ENCODE results near the gene LIM2. TPM values are rescaled to one million over a fixed set of nuclear protein-coding genes. Genes with fewer than 3 reads are reported as not detected.

Gene LIM2
- total RNA-seq, 2 experiments from 2014 or later, result 0.36 to 0.64 TPM

DNA sequence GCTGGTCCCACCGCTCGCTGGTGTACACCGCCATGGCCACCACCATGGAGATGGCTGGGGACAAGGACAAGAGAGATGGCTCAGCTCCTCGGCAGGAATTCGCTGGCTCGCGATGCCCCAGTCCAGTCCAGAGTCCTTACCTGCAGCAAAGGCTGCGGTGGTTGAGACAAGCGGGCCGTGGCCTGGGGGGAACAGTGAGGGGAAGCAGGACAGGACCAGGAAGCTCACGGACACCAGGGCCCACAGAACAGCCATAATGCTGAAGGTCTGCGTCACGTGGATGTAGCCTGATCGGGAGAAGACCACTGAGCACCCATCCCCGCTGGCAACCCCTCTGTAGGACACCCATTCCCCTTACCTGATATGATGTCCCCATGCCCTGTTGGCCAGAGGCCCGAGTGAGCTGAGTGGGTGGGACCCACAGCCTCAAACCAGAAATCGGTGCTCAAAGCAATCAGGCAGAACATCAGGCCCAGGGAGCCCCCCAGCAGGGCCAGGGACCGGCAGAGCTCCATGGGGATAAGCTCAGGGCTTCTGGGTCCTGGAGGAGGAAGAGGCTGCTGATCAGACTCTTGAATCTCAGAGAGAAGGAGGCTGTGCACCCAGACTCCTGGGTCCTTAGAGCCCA, 15.6 kb downstream of the LIM2 start:
- CTCF ChIA-PET, result interaction anchor here (0.9 to 2.7 kb wide), 5 partner anchors 9 to 289 kb away, joined by 3 to 9 read pairs (median 4); no protein-coding TSS in a partner anchor
- H3K4me1 Mint-ChIP-seq (ENCODE audit: low read depth), result peaks cover 71% of the 10 kb centered on the region
- peak overlapping the region; percentile 95 for H3K27ac Mint-ChIP-seq
- POLR2A ChIA-PET, result interaction anchor here (1.7 to 2.1 kb wide), 2 partner anchors 22 to 69 kb away, joined by 5 to 27 read pairs; no protein-coding TSS in a partner anchor
- H3K4me3 Mint-ChIP-seq, result peak overlapping the region; percentile 76
- intact Hi-C loops (cut with micrococcal nuclease), result no loop called here
- H3K27me3 Mint-ChIP-seq, result no peaks in the 10 kb centered on the region
- no peak for DNase-seq
- peaks cover 14% of the 10 kb centered on the region for H3K36me3 Mint-ChIP-seq
- H3K9me3 Mint-ChIP-seq, result no peaks in the 10 kb centered on the region

DNA sequence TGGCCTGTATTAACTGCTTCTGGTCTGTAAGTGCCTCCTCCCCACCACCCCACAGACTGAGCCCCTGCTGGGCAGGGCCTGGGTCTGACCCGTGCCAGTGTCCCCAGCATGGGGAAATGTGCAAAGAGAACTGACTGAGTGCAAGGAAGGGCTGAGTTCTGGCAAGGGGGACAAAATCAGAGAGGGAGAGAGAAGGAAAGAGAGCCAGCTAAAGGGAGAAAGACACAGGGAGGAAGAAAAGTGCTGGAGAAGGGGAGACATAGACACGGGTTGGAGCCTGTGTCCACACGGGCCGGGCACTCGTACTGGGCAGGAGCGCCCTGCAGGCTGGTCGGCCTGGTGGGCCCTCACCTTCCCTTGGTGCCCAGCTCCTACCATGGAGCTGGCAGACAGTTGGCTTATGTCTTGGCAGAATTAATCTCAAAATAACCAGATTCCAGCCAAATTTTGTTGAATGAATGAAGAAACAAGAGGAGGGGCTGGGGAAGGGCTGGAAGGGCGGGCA, 16.5 kb downstream of the LIM2 start:
- peaks cover 63% of the 10 kb centered on the region for H3K4me1 Mint-ChIP-seq (ENCODE audit: low read depth)
- H3K27ac Mint-ChIP-seq, result peak overlapping the region; percentile 95
- ChIA-PET CTCF (interaction anchor here (1.1 to 2.7 kb wide), 3 partner anchors 10 to 48 kb away, joined by 3 to 9 read pairs (median 5); no protein-coding TSS in a partner anchor), POLR2A (interaction anchor here (1.6 to 2.1 kb wide), 3 partner anchors 23 to 70 kb away, joined by 5 to 27 read pairs (median 6); no protein-coding TSS in a partner anchor)
- no peak for DNase-seq
- H3K36me3 Mint-ChIP-seq, result peaks cover 20% of the 10 kb centered on the region
- no peaks in the 10 kb centered on the region for H3K27me3 Mint-ChIP-seq
- intact Hi-C loops (cut with micrococcal nuclease), result no loop called here
- H3K4me3 Mint-ChIP-seq, result peak overlapping the region; percentile 76
- no peaks in the 10 kb centered on the region for H3K9me3 Mint-ChIP-seq

DNA sequence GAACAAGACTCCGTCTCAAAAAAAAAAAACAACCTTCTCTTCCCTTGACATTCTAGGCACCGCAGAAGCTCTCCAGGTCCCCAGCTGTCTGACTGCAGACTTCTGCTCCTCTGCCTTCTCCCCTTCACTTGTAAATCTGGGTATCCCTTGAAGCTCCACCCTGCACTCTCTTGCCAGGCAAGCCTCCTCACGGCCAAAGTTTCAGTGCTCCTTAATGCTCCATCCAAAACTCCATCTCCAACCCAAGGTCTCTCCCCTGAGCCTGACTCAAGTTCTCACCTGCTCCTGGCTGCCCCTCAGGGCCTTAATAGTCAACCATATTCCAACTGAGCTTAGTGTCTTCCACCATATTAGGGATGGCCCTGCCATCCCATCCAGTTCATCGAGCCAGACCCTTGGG, 17.5 kb downstream of the LIM2 start:
- peaks cover 58% of the 10 kb centered on the region for H3K4me1 Mint-ChIP-seq (ENCODE audit: low read depth)
- intact Hi-C loops (cut with micrococcal nuclease), result no loop called here
- peaks cover 21% of the 10 kb centered on the region for H3K36me3 Mint-ChIP-seq
- H3K27me3 Mint-ChIP-seq, result no peaks in the 10 kb centered on the region
- no peak for DNase-seq
- peak overlapping the region; percentile 95 for H3K27ac Mint-ChIP-seq
- POLR2A ChIA-PET, result interaction anchor here (0.8 to 1.6 kb wide), 2 partner anchors 24 to 25 kb away, joined by 3 to 6 read pairs; no protein-coding TSS in a partner anchor
- H3K9me3 Mint-ChIP-seq, result no peaks in the 10 kb centered on the region
- CTCF ChIA-PET, result interaction anchor here (1.1 to 1.2 kb wide), 2 partner anchors 24 to 49 kb away, joined by 3 read pairs; no protein-coding TSS in a partner anchor
- peak overlapping the region; percentile 76 for H3K4me3 Mint-ChIP-seq

DNA sequence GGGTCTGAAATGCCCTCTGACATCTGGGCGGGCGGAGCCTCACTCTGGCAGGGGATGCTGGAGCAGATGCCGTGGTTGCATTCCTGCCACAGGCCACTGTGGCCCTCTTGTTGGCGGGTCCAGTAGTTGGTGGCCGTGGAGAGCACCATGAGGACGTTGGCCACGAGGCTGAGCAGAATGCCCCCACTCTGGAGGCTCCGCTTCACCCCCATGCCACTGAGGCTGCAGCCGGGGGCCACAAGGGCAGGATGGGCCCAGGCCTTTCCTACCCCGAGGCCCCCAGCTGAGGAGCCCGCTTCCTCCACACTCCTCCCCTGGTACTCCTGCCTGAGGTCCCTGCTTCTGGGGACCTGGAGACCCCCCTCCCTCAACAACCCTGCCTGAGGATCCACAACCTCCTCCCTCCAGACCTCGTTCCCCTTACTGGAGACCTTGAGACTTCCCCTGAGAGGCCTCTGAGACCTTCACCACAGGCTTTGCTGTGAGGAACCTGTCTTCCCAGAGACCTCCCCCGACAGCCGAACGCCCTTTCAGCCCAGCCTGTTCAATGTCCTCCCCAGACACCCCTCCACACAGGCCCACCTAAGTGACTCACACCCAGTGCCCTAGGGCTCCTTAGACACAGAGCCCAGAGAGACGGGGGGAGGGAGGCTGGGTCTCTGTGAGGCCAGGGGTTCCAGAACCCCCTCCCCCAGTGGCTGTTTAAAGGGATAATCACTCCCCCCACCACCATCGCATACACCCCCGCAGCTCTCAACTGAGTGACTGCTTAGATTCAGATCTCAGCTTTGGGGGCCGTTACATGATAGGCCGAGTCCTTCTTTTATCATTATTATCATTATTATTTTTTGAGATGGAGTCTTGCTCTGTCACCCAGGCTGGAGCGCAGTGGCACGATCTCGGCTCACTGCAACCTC, 19.1 kb downstream of the LIM2 start, which contains the start of gene CLDND2:
TSS of gene CLDND2 (minus strand) at position 638 of the 917 bp plus-strand sequence. CDS start at position 212, 426 bp downstream.
- ChIA-PET CTCF (interaction anchor here (1.6 kb wide), 1 partner anchor 26 kb away, joined by 12 read pairs; no protein-coding TSS in a partner anchor), POLR2A (interaction anchor here (1.1 to 2.9 kb wide), 3 partner anchors 26 to 80 kb away, joined by 3 to 22 read pairs (median 5); no protein-coding TSS in a partner anchor)
- peaks cover 26% of the 10 kb centered on the region for H3K36me3 Mint-ChIP-seq
- no peaks in the 10 kb centered on the region for H3K9me3 Mint-ChIP-seq
- no peak for DNase-seq
- peaks cover 57% of the 10 kb centered on the region for H3K4me1 Mint-ChIP-seq (ENCODE audit: low read depth)
- peak within 1 kb of the TSS; percentile 99 for H3K4me3 Mint-ChIP-seq
- intact Hi-C loops (cut with micrococcal nuclease), result no loop called here
- no peaks in the 10 kb centered on the region for H3K27me3 Mint-ChIP-seq
- peak within 1 kb of the TSS; percentile 96 for H3K27ac Mint-ChIP-seq

DNA sequence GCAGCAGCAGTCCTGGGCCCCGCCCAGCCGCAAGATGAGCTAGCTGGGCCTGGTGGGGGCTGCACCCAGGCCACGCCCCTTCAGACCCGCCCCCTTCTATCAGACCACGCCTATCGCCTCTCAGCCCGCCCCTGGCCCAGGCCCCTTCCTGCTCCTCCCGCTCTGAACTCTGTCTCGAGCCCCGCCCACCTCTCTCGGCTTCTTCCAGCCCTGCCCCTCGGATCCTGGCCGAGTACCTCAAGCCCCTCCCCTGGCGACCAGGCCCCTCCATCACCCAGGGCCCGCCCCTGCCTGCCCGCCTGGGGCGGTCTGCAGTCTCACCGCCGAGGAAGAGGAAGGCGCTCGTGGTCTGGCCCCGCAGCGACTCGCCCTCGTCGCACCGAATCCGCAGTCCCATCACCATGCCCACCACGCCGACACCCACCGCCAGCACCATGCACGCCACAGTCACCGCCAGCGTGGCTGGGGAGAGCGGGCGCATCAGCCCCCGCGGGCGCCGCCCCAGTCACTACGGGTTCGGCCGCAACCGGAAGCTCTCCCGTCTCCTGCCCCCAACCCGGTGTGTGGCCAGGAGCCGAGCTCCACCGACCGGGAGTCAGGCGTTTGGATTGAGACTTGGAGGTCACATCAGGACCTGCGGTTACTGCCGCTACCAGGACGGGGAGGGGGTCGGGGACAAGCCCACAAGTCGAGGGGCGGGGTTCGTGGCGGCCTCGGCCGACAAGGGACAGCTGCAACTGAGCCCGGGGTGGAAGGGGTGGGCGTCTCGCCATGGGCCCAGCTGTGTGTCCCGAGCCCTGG, 20.0 kb downstream of the LIM2 start:
- Mint-ChIP-seq H3K36me3 (peaks cover 26% of the 10 kb centered on the region), H3K9me3 (no peaks in the 10 kb centered on the region), H3K4me1 (ENCODE audit: low read depth) (peaks cover 57% of the 10 kb centered on the region), H3K27ac (peak overlapping the region; percentile 96), H3K27me3 (no peaks in the 10 kb centered on the region), H3K4me3 (peak overlapping the region; percentile 99)
- POLR2A ChIA-PET, result interaction anchor here (1.1 to 2.9 kb wide), 4 partner anchors 27 to 81 kb away, joined by 3 to 22 read pairs (median 4); no protein-coding TSS in a partner anchor
- intact Hi-C loops (cut with micrococcal nuclease), result loop anchor here (1.0 kb wide), 2 partner anchors 27 to 28 kb away; no protein-coding TSS in a partner anchor
- DNase-seq, result peak; percentile 100
- CTCF ChIA-PET, result interaction anchor here (0.6 to 1.6 kb wide), 3 partner anchors 27 to 31 kb away, joined by 3 to 12 read pairs (median 3); no protein-coding TSS in a partner anchor

DNA sequence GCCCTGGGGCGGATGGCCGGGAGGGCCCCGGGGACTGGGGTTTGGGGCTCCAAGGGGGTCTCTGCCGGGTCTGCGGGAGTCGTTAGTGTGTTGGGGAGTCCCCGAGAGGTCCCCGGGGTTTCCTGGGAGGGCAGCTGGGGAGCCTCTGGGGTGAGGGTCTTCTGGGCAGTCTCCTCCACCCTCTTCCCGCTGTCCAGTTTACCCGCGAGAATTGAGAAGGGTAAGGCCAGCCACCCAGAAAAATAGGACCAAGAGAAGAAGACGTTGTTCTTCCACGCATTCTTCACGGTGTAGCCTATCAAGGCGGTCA, 20.6 kb downstream of the LIM2 start:
- Mint-ChIP-seq H3K27me3 (no peaks in the 10 kb centered on the region), H3K27ac (peak overlapping the region; percentile 96), H3K36me3 (peaks cover 26% of the 10 kb centered on the region), H3K4me3 (peak overlapping the region; percentile 99), H3K4me1 (ENCODE audit: low read depth) (peaks cover 57% of the 10 kb centered on the region), H3K9me3 (no peaks in the 10 kb centered on the region)
- intact Hi-C loops (cut with micrococcal nuclease), result loop anchor here (1.0 kb wide), 2 partner anchors 27 to 28 kb away; no protein-coding TSS in a partner anchor
- CTCF ChIA-PET, result interaction anchor here (0.6 to 1.6 kb wide), 3 partner anchors 27 to 32 kb away, joined by 3 to 12 read pairs (median 3); no protein-coding TSS in a partner anchor
- no peak for DNase-seq
- POLR2A ChIA-PET, result interaction anchor here (1.1 to 2.9 kb wide), 4 partner anchors 27 to 81 kb away, joined by 3 to 22 read pairs (median 4); no protein-coding TSS in a partner anchor

DNA sequence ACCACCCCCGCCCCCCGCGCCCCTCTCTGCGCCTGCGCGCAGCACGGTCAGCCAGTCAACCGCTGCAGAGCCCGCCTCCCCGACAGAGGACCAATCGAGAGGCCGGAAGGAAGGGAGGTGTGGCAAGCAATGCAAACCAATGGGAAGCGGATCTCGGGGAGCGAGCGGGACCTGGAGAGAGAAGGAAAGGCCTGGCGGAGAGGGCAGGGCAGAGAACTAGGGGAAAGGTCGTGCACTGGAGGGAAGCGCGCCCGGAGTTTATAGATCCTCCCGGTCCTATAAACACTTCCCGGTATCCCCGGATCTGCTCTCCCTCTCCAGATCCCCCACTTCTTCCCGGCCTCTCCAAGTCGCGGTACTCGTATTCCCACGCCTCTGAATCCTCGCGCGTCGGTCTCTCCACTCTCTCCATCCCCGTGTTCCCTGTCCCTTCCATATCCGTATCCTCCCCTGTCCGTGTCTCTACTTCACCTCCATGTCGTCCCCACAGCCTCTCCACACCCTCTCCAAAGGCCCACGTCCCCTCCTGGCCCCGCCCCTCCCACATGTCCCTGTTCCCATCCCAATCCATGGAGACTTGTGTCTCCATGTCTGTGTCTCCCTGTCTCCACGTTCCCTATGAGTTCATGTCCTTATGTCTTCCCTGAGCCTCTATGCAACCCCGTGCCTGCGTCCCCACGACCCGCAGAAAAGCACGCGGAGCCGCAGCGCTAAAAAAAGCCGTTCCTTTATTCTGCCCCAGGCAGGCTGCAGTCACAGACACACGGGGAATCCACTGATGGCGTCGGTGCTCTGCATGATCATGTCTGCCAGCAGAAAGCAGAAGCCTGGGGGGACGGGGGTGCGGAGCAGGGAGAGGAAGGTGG, 21.2 kb downstream of the LIM2 start:
- intact Hi-C loops (cut with micrococcal nuclease), result loop anchor here (1.0 kb wide), 3 partner anchors 27 to 75 kb away; no protein-coding TSS in a partner anchor
- ChIA-PET POLR2A (interaction anchor here (1.2 to 2.9 kb wide), 4 partner anchors 24 to 28 kb away, joined by 3 to 22 read pairs (median 12); partner anchors contain the start of gene VSIG10L), CTCF (interaction anchor here (0.8 to 1.6 kb wide), 4 partner anchors 27 to 32 kb away, joined by 3 to 12 read pairs (median 3); no protein-coding TSS in a partner anchor)
- H3K4me3 Mint-ChIP-seq, result peak overlapping the region; percentile 99
- H3K9me3 Mint-ChIP-seq, result no peaks in the 10 kb centered on the region
- H3K27me3 Mint-ChIP-seq, result no peaks in the 10 kb centered on the region
- peaks cover 23% of the 10 kb centered on the region for H3K36me3 Mint-ChIP-seq
- peak overlapping the region; percentile 96 for H3K27ac Mint-ChIP-seq
- peaks cover 51% of the 10 kb centered on the region for H3K4me1 Mint-ChIP-seq (ENCODE audit: low read depth)
- peak; percentile 98 for DNase-seq

DNA sequence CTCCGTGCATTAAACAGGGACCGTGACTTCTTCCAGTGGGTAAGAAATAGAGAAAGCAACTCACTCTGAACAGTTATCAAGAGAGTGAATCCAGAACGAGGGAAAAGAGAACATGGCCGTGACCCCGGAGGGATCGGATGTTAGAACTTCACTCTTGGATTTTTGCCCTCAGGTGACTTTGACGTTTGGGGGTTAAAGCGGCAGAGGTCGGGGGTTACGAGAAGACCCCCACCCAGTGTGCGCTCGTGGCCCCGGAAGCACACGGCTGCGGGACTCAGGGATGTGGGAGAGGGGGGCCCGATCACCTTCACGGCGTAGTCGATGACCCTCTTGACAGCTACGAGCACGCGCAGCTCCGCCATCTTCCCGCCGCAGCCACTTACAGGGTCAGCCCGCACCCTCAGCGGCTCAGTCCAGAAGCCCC, 21.8 kb downstream of the LIM2 start, which contains the start of gene ETFB:
TSS of gene ETFB (minus strand) at position 424 of the 424 bp plus-strand sequence. CDS start at position 362, 62 bp downstream.
- intact Hi-C loops (cut with micrococcal nuclease), result loop anchor here (1.0 kb wide), 1 partner anchor 75 kb away; no protein-coding TSS in a partner anchor
- Mint-ChIP-seq H3K27ac (peak within 1 kb of the TSS; percentile 96), H3K36me3 (peaks cover 21% of the 10 kb centered on the region), H3K27me3 (no peaks in the 10 kb centered on the region), H3K4me1 (ENCODE audit: low read depth) (peaks cover 47% of the 10 kb centered on the region), H3K9me3 (no peaks in the 10 kb centered on the region), H3K4me3 (peak within 1 kb of the TSS; percentile 99)
- DNase-seq, result no peak
- ChIA-PET CTCF (interaction anchor here (0.5 to 1.2 kb wide), 7 partner anchors 11 to 295 kb away, joined by 3 to 5 read pairs (median 3); no protein-coding TSS in a partner anchor), POLR2A (interaction anchor here (1.1 to 1.7 kb wide), 4 partner anchors 11 to 29 kb away, joined by 3 to 17 read pairs (median 4); partner anchors contain the start of gene VSIG10L)

DNA sequence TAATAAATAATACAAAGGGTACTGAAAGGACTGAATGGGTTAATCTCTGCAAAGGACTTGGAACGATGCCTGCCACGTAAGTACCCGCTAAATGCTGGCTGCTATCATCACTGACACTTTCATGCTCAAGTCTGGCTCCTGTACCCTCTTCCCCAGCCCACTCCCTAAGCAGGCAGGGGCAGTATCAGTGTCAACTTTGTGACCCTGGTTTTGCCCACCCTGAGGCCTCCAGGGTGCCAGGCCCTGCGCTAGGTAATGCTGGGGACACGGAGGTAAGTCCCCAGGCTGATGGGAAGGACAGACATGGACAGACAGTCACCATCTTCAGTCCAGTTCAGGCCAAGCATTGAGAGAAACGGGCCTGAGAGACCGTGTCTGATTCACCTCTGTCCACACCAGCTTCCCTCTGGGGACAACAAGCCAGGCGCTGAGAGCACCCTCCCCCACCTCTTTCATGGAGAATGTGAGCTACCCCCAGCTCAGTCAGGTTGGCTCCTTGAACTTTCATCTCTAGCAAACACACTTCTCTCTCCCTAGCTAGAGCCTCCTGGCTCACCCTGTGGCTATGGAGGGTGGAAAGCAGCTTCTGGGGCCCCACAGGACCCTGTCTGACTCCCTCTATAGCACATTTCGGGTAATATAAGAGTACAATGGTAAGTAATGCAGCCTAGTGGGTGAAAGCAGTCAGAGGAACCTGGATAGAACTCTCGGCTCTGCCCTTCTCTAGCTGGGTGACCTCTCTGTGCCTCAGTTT, 22.4 kb downstream of the LIM2 start:
- H3K36me3 Mint-ChIP-seq, result peaks cover 20% of the 10 kb centered on the region
- peak overlapping the region; percentile 96 for H3K27ac Mint-ChIP-seq
- no peaks in the 10 kb centered on the region for H3K27me3 Mint-ChIP-seq
- CTCF ChIA-PET, result interaction anchor here (0.5 to 1.2 kb wide), 7 partner anchors 11 to 296 kb away, joined by 3 to 5 read pairs (median 3); no protein-coding TSS in a partner anchor
- DNase-seq, result peak; percentile 43
- POLR2A ChIA-PET, result interaction anchor here (1.1 to 1.7 kb wide), 4 partner anchors 12 to 30 kb away, joined by 3 to 17 read pairs (median 4); partner anchors contain the start of gene VSIG10L
- H3K4me1 Mint-ChIP-seq (ENCODE audit: low read depth), result peaks cover 45% of the 10 kb centered on the region
- peak overlapping the region; percentile 99 for H3K4me3 Mint-ChIP-seq
- H3K9me3 Mint-ChIP-seq, result no peaks in the 10 kb centered on the region
- intact Hi-C loops (cut with micrococcal nuclease), result no loop called here
